OCI-LY1 (cell line): ENCODE data around the gene TNFRSF1B.
A peak's percentile ranks its signal among the peaks of the same experiment; 100 is the strongest.

Experiments
- H2AFZ ChIP-seq: fragments of 200-600 bp; sonication (generic), shearing (Covaris generic); 2 replicates; pipeline ENCODE4 v1.6.0; 2014; ENCODE audit warnings: antibody characterized with exemption, mild to moderate bottlenecking, low read length
- H3F3A ChIP-seq: fragments of 200-600 bp; sonication (generic), shearing (Covaris generic); 2 replicates; pipeline ENCODE4 v1.6.0; 2014; ENCODE audit warnings: mild to moderate bottlenecking, antibody characterized with exemption, low read length, moderate library complexity; ENCODE audit not compliant: insufficient read depth
- H3K27ac ChIP-seq: fragments of 200-600 bp; sonication (generic); 2 replicates; pipeline ENCODE4 v1.5.1; 2014; ENCODE audit warnings: low read length, mixed run types, mild to moderate bottlenecking, low read depth; ENCODE audit not compliant: poor library complexity, severe bottlenecking
- H3K27me3 ChIP-seq: fragments of 200-600 bp; sonication (generic); 2 replicates; pipeline ENCODE4 v1.6.0; 2014; ENCODE audit warnings: antibody characterized with exemption, mild to moderate bottlenecking, low read length, moderate library complexity; ENCODE audit not compliant: insufficient read depth
- H3K36me3 ChIP-seq: fragments of 200-600 bp; sonication (generic); 2 replicates; pipeline ENCODE4 v1.6.1; 2014; ENCODE audit warnings: mild to moderate bottlenecking, antibody characterized with exemption, low read length, moderate library complexity, mixed read lengths; ENCODE audit not compliant: insufficient read depth
- H3K4me1 ChIP-seq: fragments of 200-600 bp; sonication (generic); 2 replicates; pipeline ENCODE4 v1.5.1; 2014; ENCODE audit warnings: mild to moderate bottlenecking, low read length, moderate library complexity; ENCODE audit not compliant: insufficient read depth, severe bottlenecking
- H3K4me2 ChIP-seq: fragments of 200-600 bp; sonication (generic), shearing (Covaris generic); 2 replicates; pipeline ENCODE4 v1.6.1; 2014; ENCODE audit warnings: low read length
- H3K4me3 ChIP-seq: fragments of 200-600 bp; sonication (generic); 2 replicates; pipeline ENCODE4 v1.5.1; 2014; ENCODE audit warnings: low read length, low read depth, mild to moderate bottlenecking, mixed read lengths; ENCODE audit not compliant: poor library complexity, severe bottlenecking
- H3K79me2 ChIP-seq: fragments of 200-600 bp; shearing (Covaris generic); 2 replicates; pipeline ENCODE4 v1.6.1; 2016; ENCODE audit warnings: mixed run types, low read length, mixed read lengths; ENCODE audit not compliant: insufficient read depth
- H3K9ac ChIP-seq: fragments of 200-600 bp; sonication (generic), shearing (Covaris generic); 2 replicates; pipeline ENCODE4 v1.6.1; 2014; ENCODE audit warnings: mild to moderate bottlenecking, low read length, mixed read lengths
- H3K9me2 ChIP-seq: fragments of 200-600 bp; sonication (generic), shearing (Covaris generic); 2 replicates; pipeline ENCODE4 v1.6.1; 2014; ENCODE audit warnings: low read depth, mild to moderate bottlenecking, low read length, mixed read lengths
- H3K9me3 ChIP-seq: fragments of 200-600 bp; shearing (Covaris generic); 2 replicates; pipeline ENCODE4 v1.6.1; 2014; ENCODE audit warnings: low read length, mixed read lengths
- H4K20me1 ChIP-seq: fragments of 200-600 bp; sonication (generic), shearing (Covaris generic); 2 replicates; pipeline ENCODE4 v1.6.0; 2016; ENCODE audit warnings: mild to moderate bottlenecking, low read length; ENCODE audit not compliant: insufficient read depth
- EZH2 ChIP-seq: fragments of 200-600 bp; sonication (generic), shearing (Covaris generic); IDR thresholded peaks from 2 replicates; pipeline ENCODE4 v1.8.0; 2017; ENCODE audit warnings: borderline replicate concordance, mixed run types, mild to moderate bottlenecking, antibody characterized with exemption, low read length, moderate library complexity, mixed read lengths
- TF ChIP-seq, protein P1 (sequence below): fragments of 200-600 bp; sonication (generic), shearing (Covaris generic); IDR thresholded peaks from 2 replicates; pipeline ENCODE4 v1.5.1; 2017; ENCODE audit warnings: mild to moderate bottlenecking, antibody characterized with exemption, low read length, moderate library complexity, mixed read lengths

The TNFRSF1B gene

GRCh38 chr1:12208271-12208670, 41.5 kb downstream of the TNFRSF1B start:
- Histone ChIP-seq H3K79me2 (no peaks in the 10 kb centered on the region), H3K4me1 (peaks cover 7% of the 10 kb centered on the region), H3K9me2 (no peaks in the 10 kb centered on the region), H3K9ac (no peak overlapping the region), H3K36me3 (no peaks in the 10 kb centered on the region), H3K27ac (no peak overlapping the region), H3K27me3 (no peaks in the 10 kb centered on the region), H3K4me3 (no peak overlapping the region), H3F3A (no peaks in the 10 kb centered on the region), H3K9me3 (no peaks in the 10 kb centered on the region), H3K4me2 (no peak overlapping the region), H4K20me1 (no peaks in the 10 kb centered on the region), H2AFZ (no peak overlapping the region)
- TF ChIP-seq, protein P1, sequence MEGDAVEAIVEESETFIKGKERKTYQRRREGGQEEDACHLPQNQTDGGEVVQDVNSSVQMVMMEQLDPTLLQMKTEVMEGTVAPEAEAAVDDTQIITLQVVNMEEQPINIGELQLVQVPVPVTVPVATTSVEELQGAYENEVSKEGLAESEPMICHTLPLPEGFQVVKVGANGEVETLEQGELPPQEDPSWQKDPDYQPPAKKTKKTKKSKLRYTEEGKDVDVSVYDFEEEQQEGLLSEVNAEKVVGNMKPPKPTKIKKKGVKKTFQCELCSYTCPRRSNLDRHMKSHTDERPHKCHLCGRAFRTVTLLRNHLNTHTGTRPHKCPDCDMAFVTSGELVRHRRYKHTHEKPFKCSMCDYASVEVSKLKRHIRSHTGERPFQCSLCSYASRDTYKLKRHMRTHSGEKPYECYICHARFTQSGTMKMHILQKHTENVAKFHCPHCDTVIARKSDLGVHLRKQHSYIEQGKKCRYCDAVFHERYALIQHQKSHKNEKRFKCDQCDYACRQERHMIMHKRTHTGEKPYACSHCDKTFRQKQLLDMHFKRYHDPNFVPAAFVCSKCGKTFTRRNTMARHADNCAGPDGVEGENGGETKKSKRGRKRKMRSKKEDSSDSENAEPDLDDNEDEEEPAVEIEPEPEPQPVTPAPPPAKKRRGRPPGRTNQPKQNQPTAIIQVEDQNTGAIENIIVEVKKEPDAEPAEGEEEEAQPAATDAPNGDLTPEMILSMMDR: no peak
- no peak for TF ChIP-seq EZH2

DNA sequence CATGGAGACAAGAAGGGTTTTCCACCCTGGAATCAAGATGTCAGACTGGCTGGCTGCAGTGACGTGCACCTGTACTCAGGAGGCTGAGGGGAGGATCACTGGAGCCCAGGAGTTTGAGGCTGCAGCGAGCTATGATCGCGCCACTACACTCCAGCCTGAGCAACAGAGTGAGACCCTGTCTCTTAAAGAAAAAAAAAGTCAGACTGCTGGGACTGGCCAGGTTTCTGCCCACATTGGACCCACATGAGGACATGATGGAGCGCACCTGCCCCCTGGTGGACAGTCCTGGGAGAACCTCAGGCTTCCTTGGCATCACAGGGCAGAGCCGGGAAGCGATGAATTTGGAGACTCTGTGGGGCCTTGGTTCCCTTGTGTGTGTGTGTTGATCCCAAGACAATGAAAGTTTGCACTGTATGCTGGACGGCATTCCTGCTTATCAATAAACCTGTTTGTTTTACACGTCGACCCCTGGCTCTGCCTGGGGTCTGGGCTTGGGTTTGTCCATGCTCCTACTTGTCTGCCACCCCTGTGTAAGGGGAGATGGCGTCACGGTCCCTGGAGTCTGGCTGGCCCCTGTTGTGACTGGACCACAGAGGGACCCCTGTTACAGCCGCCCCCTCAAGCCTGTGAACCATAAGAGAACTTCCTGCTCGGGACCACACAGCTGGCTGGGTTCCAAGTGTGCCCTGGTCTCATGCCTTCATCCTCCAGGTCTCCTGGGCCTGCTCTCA, 42.1 kb downstream of the TNFRSF1B start:
- H3K9ac ChIP-seq: no peak overlapping the region
- TF ChIP-seq EZH2: no peak
- TF ChIP-seq, protein P1: peak; percentile 82

DNA sequence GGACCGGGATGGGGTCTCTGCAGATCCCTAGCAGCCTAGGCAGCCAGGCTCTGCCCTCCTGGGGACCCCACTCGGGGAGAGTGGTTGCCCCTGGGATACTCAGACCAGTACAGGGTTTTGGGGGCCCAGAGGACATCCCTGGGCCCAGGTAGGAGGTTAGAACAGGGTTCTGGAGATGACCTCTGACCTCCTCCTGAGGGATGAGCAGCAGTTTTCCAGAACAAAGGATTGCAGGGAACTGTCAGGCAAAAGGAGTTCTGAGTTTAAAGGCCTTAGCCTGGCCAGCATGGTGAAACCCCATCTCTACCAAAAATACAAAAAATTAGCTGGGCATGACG, 42.7 kb downstream of the TNFRSF1B start:
- no peaks in the 10 kb centered on the region for H4K20me1 ChIP-seq
- no peaks in the 10 kb centered on the region for H3K9me2 ChIP-seq
- no peaks in the 10 kb centered on the region for H3F3A ChIP-seq
- H3K27ac ChIP-seq: no peak overlapping the region
- peaks cover 7% of the 10 kb centered on the region for H3K4me1 ChIP-seq
- TF ChIP-seq, protein P1: no peak
- TF ChIP-seq EZH2: no peak
- H3K79me2 ChIP-seq: no peaks in the 10 kb centered on the region
- no peak overlapping the region for H2AFZ ChIP-seq
- H3K27me3 ChIP-seq: 0 out of 2 replicates have a peak, but pooled peaks cover under 1% of the 10 kb centered on the region
- H3K9ac ChIP-seq: no peak overlapping the region
- H3K36me3 ChIP-seq: no peaks in the 10 kb centered on the region
- H3K4me3 ChIP-seq: no peak overlapping the region
- H3K4me2 ChIP-seq: no peak overlapping the region
- H3K9me3 ChIP-seq: no peaks in the 10 kb centered on the region

More for the DNA sequence above, 42.1 kb downstream of the TNFRSF1B start:
- no peaks in the 10 kb centered on the region for H3K36me3 ChIP-seq
- H3K4me2 ChIP-seq: no peak overlapping the region
- no peak overlapping the region for H3K27ac ChIP-seq
- peaks cover 7% of the 10 kb centered on the region for H3K4me1 ChIP-seq
- H3F3A ChIP-seq: no peaks in the 10 kb centered on the region
- no peaks in the 10 kb centered on the region for H4K20me1 ChIP-seq
- H2AFZ ChIP-seq: no peak overlapping the region
- no peaks in the 10 kb centered on the region for H3K79me2 ChIP-seq
- H3K27me3 ChIP-seq: no peaks in the 10 kb centered on the region
- no peaks in the 10 kb centered on the region for H3K9me3 ChIP-seq
- no peaks in the 10 kb centered on the region for H3K9me2 ChIP-seq
- H3K4me3 ChIP-seq: no peak overlapping the region
